Left ventricle myocardium inferior (tissue), 1 donor: ENCODE measurements around the gene BICC1. TPM values are rescaled to one million over a fixed set of nuclear protein-coding genes. Genes with fewer than 3 reads are reported as not detected.

ENCODE experiments used
- DNase-seq: peaks from one replicate; pipeline ENCODE4 v3.0.0-alpha.2; 2020
- H3K27ac ChIP-seq: fragments of 200-600 bp; replicated peaks from 2 replicates; pipeline ENCODE4 v1.8.0; 2021
- H3K27me3 ChIP-seq: fragments of 200-600 bp; 2 replicates; pipeline ENCODE4 v1.8.0; 2021; ENCODE audit warnings: low read depth
- H3K36me3 ChIP-seq: fragments of 200-600 bp; 2 replicates; pipeline ENCODE4 v1.8.0; 2021
- H3K4me1 ChIP-seq: fragments of 200-600 bp; 2 replicates; pipeline ENCODE4 v1.8.0; 2021
- H3K4me3 ChIP-seq: fragments of 200-600 bp; 2 replicates; pipeline ENCODE4 v1.8.0; 2021; ENCODE audit warnings: mild to moderate bottlenecking, moderate library complexity
- H3K9me3 ChIP-seq: fragments of 200-600 bp; replicated peaks from 2 replicates; pipeline ENCODE4 v1.8.0; 2021
- intact Hi-C: fragments of 100-400 bp; cut with micrococcal nuclease; formaldehyde crosslinking; loops from one replicate; pipeline ENCODE4 v1.11.0; 2022
- total RNA-seq: library from RNA; stranded (reverse); fragmentation: NEBNext Ultra II Directional; extraction: Animal tissue kit (Norgen Biotek cat#: 25700); gene quantifications from one replicate; pipeline ENCODE4 v1.2.1, GENCODE V29; 2021
- TF ChIP-seq, protein P1 (sequence below): fragments of 200-600 bp; IDR thresholded peaks from 2 replicates; pipeline ENCODE4 v1.8.0; 2021; ENCODE audit warnings: antibody characterized with exemption, mild to moderate bottlenecking, borderline replicate concordance
- donor health status: DM: no; HTN: yes; CAD: no; lungs with severe emphysema.

The BICC1 gene
- total RNA-seq, 1 donor from 2014 or later: 5.7 TPM

DNA sequence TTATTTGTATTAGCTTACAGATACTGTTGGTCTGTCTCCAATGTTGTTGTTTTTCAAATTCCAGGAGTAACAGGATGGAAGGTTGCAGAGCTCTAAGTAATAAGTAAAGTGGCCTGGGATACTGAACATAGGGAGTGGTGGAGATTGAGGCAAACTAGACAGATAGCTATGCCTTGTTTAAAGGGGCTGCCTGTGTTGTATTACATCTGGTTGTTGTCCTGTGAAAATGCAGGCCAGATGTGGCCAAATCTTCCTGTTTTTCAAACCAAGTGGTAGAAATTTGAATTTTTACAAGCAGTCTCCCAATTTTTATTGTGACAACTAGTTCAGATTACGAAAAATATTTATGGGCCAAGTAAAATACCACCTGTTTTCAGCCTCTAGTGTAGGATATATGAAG, 33.5 kb downstream of the BICC1 start:
- intact Hi-C loops: no loop called here
- Histone ChIP-seq H3K27ac (peak overlapping the region; percentile 10), H3K36me3 (no peaks in the 10 kb centered on the region), H3K9me3 (no peaks in the 10 kb centered on the region), H3K4me3 (no peak overlapping the region), H3K27me3 (no peaks in the 10 kb centered on the region), H3K4me1 (no peaks in the 10 kb centered on the region)
- no peak for DNase-seq
- TF ChIP-seq, protein P1, sequence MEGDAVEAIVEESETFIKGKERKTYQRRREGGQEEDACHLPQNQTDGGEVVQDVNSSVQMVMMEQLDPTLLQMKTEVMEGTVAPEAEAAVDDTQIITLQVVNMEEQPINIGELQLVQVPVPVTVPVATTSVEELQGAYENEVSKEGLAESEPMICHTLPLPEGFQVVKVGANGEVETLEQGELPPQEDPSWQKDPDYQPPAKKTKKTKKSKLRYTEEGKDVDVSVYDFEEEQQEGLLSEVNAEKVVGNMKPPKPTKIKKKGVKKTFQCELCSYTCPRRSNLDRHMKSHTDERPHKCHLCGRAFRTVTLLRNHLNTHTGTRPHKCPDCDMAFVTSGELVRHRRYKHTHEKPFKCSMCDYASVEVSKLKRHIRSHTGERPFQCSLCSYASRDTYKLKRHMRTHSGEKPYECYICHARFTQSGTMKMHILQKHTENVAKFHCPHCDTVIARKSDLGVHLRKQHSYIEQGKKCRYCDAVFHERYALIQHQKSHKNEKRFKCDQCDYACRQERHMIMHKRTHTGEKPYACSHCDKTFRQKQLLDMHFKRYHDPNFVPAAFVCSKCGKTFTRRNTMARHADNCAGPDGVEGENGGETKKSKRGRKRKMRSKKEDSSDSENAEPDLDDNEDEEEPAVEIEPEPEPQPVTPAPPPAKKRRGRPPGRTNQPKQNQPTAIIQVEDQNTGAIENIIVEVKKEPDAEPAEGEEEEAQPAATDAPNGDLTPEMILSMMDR: no peak

GRCh38 chr10:58546722-58547445, 34.2 kb downstream of the BICC1 start:
- TF ChIP-seq, protein P1: no peak
- Histone ChIP-seq H3K27me3 (no peaks in the 10 kb centered on the region), H3K9me3 (no peaks in the 10 kb centered on the region), H3K4me1 (no peaks in the 10 kb centered on the region), H3K27ac (peak overlapping the region; percentile 10), H3K4me3 (no peak overlapping the region), H3K36me3 (no peaks in the 10 kb centered on the region)
- intact Hi-C loops: no loop called here
- no peak for DNase-seq

DNA sequence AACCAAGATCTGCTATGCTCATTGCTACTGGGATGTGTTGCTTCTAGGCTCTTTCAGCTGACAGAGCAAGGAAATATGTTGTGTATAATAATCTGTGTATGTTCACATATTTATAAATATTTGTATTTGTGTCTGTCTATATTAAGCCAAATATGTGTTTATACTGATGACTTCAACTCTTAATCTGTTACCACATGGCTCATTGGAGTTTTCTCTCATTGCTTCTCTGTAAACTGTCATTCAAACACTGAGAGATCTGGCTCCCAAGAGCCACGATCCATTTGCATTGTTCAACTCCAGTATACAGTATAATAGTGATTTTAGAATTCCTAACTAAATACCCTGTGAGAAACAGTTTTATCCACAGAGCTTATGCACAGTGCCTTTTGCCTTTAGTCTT, 35.3 kb downstream of the BICC1 start:
- DNase-seq: no peak
- no peaks in the 10 kb centered on the region for H3K9me3 ChIP-seq
- TF ChIP-seq, protein P1: no peak
- intact Hi-C loops: no loop called here
- no peaks in the 10 kb centered on the region for H3K36me3 ChIP-seq
- H3K4me1 ChIP-seq: no peaks in the 10 kb centered on the region
- no peak overlapping the region for H3K4me3 ChIP-seq
- no peak overlapping the region for H3K27ac ChIP-seq
- H3K27me3 ChIP-seq: no peaks in the 10 kb centered on the region

DNA sequence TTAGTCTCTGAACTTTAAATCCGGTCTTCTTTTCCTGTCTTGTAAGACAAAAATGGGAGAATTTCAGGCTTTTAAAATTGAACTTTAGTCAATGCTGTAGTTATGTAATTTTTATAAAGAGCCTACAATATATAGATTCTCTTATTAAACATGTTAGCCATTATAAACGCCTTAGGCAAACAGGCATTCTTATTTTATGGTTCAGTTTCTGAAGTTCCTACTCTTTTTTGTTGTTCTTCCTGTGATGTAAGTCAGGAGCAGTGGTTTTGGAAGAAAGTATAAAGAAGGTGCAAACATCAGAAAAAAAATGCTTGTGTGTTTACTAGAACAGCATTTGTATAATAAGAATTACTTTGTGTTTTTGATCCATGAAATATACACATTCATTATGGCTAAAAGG, 41.6 kb downstream of the BICC1 start:
- H3K4me1 ChIP-seq: no peaks in the 10 kb centered on the region
- intact Hi-C loops: no loop called here
- H3K27ac ChIP-seq: no peak overlapping the region
- no peak for DNase-seq
- no peak overlapping the region for H3K4me3 ChIP-seq
- TF ChIP-seq, protein P1: no peak
- H3K27me3 ChIP-seq: no peaks in the 10 kb centered on the region
- H3K36me3 ChIP-seq: no peaks in the 10 kb centered on the region
- H3K9me3 ChIP-seq: peaks cover 34% of the 10 kb centered on the region

DNA sequence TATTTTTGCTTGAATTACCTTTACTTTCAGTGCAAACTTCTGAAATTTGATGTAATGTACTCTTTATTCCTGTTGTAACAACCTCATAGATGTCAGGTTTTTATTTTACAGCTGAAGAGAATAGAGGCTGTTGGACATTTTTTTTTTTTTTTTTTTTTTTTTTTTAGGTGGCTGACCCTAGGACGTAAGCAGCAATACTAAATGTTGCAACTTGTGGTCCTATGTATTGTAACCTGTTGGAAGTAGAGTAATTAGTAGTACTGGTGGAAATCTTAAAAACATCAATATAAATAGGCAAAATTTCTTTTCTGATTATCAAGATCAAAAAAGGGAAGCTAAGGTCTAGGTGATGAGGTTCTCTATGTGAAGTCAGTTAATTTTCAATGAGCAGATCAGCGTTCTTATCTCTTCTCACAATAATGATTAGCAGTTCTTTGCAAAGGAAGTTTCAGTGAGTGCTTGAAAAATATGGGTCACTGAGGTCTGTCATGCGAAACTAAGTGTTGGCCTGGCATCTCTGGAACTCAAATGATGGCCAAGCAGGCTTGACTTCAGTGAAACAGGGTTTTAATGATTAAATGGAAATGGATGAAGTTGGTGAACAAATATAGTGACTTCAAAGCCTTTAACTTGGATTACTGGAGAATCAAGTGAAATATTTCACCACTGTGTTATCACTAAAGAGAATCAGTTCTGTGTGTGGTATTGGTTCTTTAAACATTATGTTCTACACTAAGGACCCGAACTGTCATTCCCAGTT, 42.7 kb downstream of the BICC1 start:
- TF ChIP-seq, protein P1: no peak
- H3K36me3 ChIP-seq: no peaks in the 10 kb centered on the region
- no peaks in the 10 kb centered on the region for H3K4me1 ChIP-seq
- peaks cover 44% of the 10 kb centered on the region for H3K9me3 ChIP-seq
- H3K27ac ChIP-seq: no peak overlapping the region
- no peaks in the 10 kb centered on the region for H3K27me3 ChIP-seq
- intact Hi-C loops: no loop called here
- DNase-seq: no peak
- no peak overlapping the region for H3K4me3 ChIP-seq
